PC-9 (cell line): ENCODE measurements around the gene ZNF174.

Experiments
- EZH2 ChIP-seq: fragments of 200-600 bp; sonication (generic); IDR thresholded peaks from 2 replicates; pipeline ENCODE4 v1.8.0; 2017; ENCODE audit warnings: antibody characterized with exemption, low read depth
- TF ChIP-seq, protein P1 (sequence below): fragments of 200-600 bp; sonication (generic); conservative IDR thresholded peaks from 2 replicates; pipeline ENCODE4 v1.6.1; 2017; ENCODE audit warnings: mixed run types, antibody characterized with exemption, mild to moderate bottlenecking, moderate library complexity

DNA sequence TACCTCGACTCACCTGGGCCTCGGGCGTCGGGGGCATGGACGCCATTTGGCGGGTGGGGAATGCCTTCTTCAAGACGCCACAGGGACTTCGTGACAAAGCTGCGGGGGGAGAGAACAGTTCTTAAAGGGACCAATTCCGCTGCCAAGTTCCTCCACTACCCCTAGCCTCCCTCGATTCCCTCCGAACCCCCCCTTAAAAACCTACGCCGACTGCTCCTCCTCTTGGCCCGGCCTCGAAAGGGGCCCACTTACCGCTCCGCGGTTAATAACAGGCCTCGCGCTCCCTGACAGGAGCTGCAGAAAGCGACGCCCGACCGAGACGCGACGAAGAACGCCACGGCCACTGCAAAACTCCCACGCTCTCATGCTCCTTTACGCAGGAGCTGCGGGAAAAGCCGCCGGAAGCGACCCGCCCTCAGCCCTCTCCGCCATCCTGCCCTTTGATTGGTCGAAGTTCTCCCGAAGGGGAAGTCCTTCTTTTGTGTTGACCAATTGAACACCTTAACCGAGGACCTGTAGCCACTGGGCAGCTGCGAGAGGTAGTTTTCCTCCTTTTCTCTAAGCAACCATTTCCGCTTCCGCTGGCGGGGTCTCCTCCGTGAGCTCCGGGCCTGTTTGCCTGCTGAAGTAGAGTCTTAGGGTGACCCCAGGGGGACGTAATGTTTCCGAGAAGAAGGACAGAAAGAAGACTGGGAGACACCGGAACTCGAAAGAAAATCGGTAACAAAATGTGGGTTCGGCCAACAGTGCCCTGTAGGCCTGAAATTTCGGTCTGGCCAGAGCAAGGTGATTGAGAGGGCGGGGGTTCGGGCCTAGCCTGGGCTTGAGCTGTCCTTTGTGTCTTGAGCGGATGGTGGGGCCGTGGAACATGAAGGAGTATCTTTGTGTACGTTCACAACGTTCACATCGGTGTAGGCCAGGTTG lies 42.4 kb downstream of the ZNF174 start, which contains the start of the genes NAA60 and ZNF597:
- TF ChIP-seq EZH2, result no peak
- TF ChIP-seq, protein P1, sequence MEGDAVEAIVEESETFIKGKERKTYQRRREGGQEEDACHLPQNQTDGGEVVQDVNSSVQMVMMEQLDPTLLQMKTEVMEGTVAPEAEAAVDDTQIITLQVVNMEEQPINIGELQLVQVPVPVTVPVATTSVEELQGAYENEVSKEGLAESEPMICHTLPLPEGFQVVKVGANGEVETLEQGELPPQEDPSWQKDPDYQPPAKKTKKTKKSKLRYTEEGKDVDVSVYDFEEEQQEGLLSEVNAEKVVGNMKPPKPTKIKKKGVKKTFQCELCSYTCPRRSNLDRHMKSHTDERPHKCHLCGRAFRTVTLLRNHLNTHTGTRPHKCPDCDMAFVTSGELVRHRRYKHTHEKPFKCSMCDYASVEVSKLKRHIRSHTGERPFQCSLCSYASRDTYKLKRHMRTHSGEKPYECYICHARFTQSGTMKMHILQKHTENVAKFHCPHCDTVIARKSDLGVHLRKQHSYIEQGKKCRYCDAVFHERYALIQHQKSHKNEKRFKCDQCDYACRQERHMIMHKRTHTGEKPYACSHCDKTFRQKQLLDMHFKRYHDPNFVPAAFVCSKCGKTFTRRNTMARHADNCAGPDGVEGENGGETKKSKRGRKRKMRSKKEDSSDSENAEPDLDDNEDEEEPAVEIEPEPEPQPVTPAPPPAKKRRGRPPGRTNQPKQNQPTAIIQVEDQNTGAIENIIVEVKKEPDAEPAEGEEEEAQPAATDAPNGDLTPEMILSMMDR, result no peak
